ENCODE results near the gene CCDC149. TPM values are rescaled to one million over a fixed set of nuclear protein-coding genes. Genes with fewer than 3 reads are reported as not detected.

Gene CCDC149
- total RNA-seq, 1 donor from 2014 or later: 16.7 TPM

DNA sequence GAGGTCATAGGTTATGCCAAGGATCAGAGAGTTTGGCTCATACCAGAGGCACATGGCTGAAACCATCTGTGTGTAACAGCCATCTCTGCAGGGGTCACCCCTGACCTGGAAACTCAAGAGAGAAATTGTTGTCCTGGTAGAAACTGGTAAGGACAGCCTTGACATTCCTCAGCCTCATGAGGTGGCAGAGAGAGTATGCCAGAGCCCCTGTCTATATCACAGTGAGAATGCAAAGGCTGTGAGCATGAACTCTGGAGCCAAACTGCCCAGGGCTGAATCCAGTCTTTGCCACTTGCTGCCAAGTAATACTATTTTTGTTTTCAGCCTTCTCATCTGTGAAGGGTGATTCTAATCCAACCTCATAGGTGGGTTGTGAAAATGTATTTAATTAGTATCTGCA, 37.1 kb upstream of the CCDC149 start:
- Histone ChIP-seq H3K9me3 (peaks cover 5% of the 10 kb centered on the region), H3K4me3 (no peak overlapping the region), H3K27ac (no peak overlapping the region), H3K36me3 (no peaks in the 10 kb centered on the region), H3K4me1 (no peaks in the 10 kb centered on the region), H3K27me3 (no peaks in the 10 kb centered on the region)
- DNase-seq (ENCODE audit: extremely low spot score in 2 of 2): no peak
- TF ChIP-seq POLR2AphosphoS5 (IDR thresholded peaks at IDR 0.05; ENCODE audit: insufficient read depth in 1 of 2, low read depth in 1 of 2): no peak
- TF ChIP-seq POLR2A (IDR thresholded peaks at IDR 0.05): no peak
- TF ChIP-seq, protein P1, sequence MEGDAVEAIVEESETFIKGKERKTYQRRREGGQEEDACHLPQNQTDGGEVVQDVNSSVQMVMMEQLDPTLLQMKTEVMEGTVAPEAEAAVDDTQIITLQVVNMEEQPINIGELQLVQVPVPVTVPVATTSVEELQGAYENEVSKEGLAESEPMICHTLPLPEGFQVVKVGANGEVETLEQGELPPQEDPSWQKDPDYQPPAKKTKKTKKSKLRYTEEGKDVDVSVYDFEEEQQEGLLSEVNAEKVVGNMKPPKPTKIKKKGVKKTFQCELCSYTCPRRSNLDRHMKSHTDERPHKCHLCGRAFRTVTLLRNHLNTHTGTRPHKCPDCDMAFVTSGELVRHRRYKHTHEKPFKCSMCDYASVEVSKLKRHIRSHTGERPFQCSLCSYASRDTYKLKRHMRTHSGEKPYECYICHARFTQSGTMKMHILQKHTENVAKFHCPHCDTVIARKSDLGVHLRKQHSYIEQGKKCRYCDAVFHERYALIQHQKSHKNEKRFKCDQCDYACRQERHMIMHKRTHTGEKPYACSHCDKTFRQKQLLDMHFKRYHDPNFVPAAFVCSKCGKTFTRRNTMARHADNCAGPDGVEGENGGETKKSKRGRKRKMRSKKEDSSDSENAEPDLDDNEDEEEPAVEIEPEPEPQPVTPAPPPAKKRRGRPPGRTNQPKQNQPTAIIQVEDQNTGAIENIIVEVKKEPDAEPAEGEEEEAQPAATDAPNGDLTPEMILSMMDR (IDR thresholded peaks at IDR 0.05): no peak
- intact Hi-C loops (cut with DNase I): no loop called here

DNA sequence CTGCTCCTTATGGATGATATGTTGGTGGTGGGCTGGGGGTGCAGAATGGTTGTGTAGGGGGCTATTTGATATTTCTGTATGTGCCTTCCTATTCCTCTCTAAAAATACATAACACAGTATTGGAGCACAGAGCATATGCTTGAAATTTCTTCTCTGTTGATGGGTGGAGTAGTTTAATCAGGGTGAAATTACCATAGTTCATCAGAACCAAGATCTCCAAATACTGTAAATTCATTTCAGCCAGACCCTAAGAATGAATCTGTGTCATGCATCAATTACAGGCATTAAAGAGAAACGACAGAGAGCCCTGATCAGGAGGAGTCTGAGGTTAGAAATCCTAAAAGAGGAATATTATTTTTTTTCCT, 25.1 kb upstream of the CCDC149 start:
- DNase-seq (ENCODE audit: extremely low spot score in 2 of 2): no peak
- Histone ChIP-seq H3K4me3 (no peak overlapping the region), H3K27me3 (no peaks in the 10 kb centered on the region), H3K4me1 (no peaks in the 10 kb centered on the region), H3K36me3 (no peaks in the 10 kb centered on the region), H3K27ac (no peak overlapping the region), H3K9me3 (peaks cover 6% of the 10 kb centered on the region)
- TF ChIP-seq, protein P1 (IDR thresholded peaks at IDR 0.05): no peak
- intact Hi-C loops (cut with DNase I): no loop called here

DNA sequence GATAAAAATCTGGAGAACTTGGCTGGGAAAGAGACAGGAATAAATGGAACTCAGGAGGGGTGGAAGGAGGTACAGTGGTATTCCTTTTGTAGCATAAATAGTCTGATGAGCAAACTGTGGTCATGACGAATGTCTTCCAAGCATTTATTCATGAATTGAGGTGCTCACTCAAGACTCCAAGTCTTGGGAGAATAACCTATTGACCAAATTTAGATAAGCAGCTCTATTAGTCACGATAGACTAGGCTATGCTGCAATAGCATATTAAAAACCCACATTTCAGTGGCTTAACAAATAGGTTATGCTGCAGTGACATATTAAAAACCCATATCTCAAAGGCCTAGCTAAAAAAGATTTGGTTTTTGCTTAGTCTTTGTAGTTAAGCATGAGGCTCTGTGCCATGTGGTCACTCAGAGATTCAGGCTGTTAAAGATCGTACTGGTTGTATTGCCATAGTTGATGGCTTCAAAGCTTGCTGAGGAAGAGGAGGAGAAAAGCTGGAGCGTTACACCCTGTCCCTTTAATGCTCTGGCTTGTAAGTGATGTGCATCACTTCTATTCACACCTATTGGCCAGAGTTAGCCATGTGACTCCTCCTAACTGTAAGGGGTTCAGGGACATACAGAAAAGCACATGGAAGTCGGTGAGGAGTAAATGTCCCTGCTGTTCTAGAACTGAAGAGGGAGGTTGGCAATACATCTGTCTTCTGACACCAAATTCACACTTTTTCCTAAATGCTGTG, 24.5 kb upstream of the CCDC149 start:
- no peaks in the 10 kb centered on the region for H3K4me1 ChIP-seq
- no peak for DNase-seq (ENCODE audit: extremely low spot score in 2 of 2)
- TF ChIP-seq, protein P1 (IDR thresholded peaks at IDR 0.05): no peak
- TF ChIP-seq POLR2AphosphoS5 (IDR thresholded peaks at IDR 0.05; ENCODE audit: insufficient read depth in 1 of 2, low read depth in 1 of 2) (no peak), POLR2A (IDR thresholded peaks at IDR 0.05) (no peak)
- intact Hi-C loops (cut with DNase I): no loop called here
- H3K36me3 ChIP-seq: no peaks in the 10 kb centered on the region
- no peak overlapping the region for H3K4me3 ChIP-seq
- H3K27me3 ChIP-seq: no peaks in the 10 kb centered on the region
- H3K9me3 ChIP-seq: peaks cover 6% of the 10 kb centered on the region
- H3K27ac ChIP-seq: no peak overlapping the region

DNA sequence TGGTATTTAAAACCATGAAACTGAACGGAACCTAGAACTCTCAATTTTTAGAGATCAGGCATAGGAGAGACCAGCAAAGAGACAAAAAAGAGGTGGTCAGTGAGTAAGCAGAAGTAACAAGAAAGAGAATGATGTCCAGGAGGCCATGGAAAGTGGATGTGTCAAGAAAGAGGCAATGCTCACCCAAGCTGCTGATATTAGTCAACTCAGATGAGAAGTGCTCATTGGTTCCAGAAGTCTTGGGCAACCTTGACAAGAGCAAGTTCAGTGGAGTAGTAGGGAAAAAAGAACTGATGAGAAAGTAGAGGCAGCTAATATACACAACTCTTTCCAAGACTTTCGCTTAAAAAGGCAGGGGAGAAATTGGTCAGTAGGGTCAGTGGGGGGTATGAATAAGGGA, 23.0 kb upstream of the CCDC149 start:
- intact Hi-C loops (cut with DNase I): no loop called here
- Histone ChIP-seq H3K4me1 (no peaks in the 10 kb centered on the region), H3K4me3 (no peak overlapping the region), H3K9me3 (peaks cover 6% of the 10 kb centered on the region), H3K36me3 (no peaks in the 10 kb centered on the region), H3K27me3 (no peaks in the 10 kb centered on the region), H3K27ac (no peak overlapping the region)
- TF ChIP-seq, protein P1 (IDR thresholded peaks at IDR 0.05): no peak
- no peak for TF ChIP-seq POLR2AphosphoS5 (IDR thresholded peaks at IDR 0.05; ENCODE audit: insufficient read depth in 1 of 2, low read depth in 1 of 2)
- no peak for TF ChIP-seq POLR2A (IDR thresholded peaks at IDR 0.05)
- DNase-seq (ENCODE audit: extremely low spot score in 2 of 2): no peak

DNA sequence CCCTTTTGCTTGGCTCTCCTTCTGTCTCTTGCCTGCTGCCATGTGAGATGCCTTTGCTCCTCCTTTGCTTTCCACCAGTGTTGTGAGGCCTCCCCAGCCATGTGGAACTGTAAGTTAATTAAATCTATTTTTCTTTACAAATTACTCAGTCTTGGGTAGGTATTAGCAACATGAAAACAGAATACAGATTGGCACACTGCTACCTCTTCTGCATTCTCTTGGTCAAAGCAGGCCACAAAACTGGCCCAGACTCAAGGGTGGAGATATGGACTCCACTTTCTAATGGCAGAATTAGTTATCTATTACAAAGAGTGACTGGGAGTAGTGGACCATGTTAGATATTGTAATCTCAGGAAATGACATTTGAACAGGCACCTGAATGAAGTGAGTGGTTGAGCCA, 21.5 kb upstream of the CCDC149 start:
- H3K27ac ChIP-seq: no peak overlapping the region
- TF ChIP-seq, protein P1 (IDR thresholded peaks at IDR 0.05): no peak
- TF ChIP-seq POLR2AphosphoS5 (IDR thresholded peaks at IDR 0.05; ENCODE audit: insufficient read depth in 1 of 2, low read depth in 1 of 2) (no peak), POLR2A (IDR thresholded peaks at IDR 0.05) (no peak)
- intact Hi-C loops (cut with DNase I): no loop called here

More for the DNA sequence above, 21.5 kb upstream of the CCDC149 start:
- DNase-seq (ENCODE audit: extremely low spot score in 2 of 2): no peak
- H3K9me3 ChIP-seq: peaks cover 6% of the 10 kb centered on the region
- no peak overlapping the region for H3K4me3 ChIP-seq
- H3K4me1 ChIP-seq: no peaks in the 10 kb centered on the region
- H3K27me3 ChIP-seq: no peaks in the 10 kb centered on the region
- H3K36me3 ChIP-seq: no peaks in the 10 kb centered on the region

Data from vagina (tissue), 2 donors.